Cardiac septum (tissue), 1 donor: Measurements from ENCODE around the gene ABCD3. TPM values are rescaled to one million over a fixed set of nuclear protein-coding genes. Genes with fewer than 3 reads are reported as not detected.

Experiments
- DNase-seq: peaks from one replicate; pipeline ENCODE4 v3.0.0-alpha.2; 2020; ENCODE audit warnings: low spot score
- intact Hi-C: fragments of 100-400 bp; cut with DNase I; formaldehyde crosslinking; loops from one replicate; pipeline ENCODE4 v1.14.0; 2022
- total RNA-seq: library from RNA; stranded (reverse); fragmentation: NEBNext Ultra II Directional; extraction: Animal tissue kit (Norgen Biotek cat#: 25700); gene quantifications from one replicate; pipeline ENCODE4 v1.2.1, GENCODE V29; 2021
- donor health status: DM: no; HTN: no; CAD: no.

Gene ABCD3
- total RNA-seq, 1 donor from 2014 or later = 49.4 TPM

GRCh38 chr1:94512816-94513215, 94.6 kb downstream of the ABCD3 start:
- intact Hi-C loops = no loop called here

GRCh38 chr1:94514095-94514727, 96.0 kb downstream of the ABCD3 start:
- intact Hi-C loops = no loop called here
- DNase-seq = no peak

More at GRCh38 chr1:94512816-94513215, 94.6 kb downstream of the ABCD3 start:
- no peak for DNase-seq

GRCh38 chr1:94515296-94515947, 97.2 kb downstream of the ABCD3 start:
- DNase-seq = no peak
- intact Hi-C loops = no loop called here

- DNase-seq = no peak
- intact Hi-C loops = no loop called here
These were observed 101.2 kb downstream of the ABCD3 start for GRCh38 chr1:94519351-94519750.

- intact Hi-C loops = loop anchor here (2.0 to 5.0 kb wide), 4 partner anchors 40 to 520 kb away; no protein-coding TSS in a partner anchor
- no peak for DNase-seq
These were observed 104.1 kb downstream of the ABCD3 start for GRCh38 chr1:94522304-94522703.

- intact Hi-C loops = loop anchor here (5.0 kb wide), 3 partner anchors 42 to 518 kb away; no protein-coding TSS in a partner anchor
- DNase-seq = no peak
These were observed 106.3 kb downstream of the ABCD3 start for GRCh38 chr1:94524531-94524930.

GRCh38 chr1:94526152-94526980, 108.2 kb downstream of the ABCD3 start:
- intact Hi-C loops = no loop called here
- DNase-seq = no peak

- intact Hi-C loops = no loop called here
These were observed 109.3 kb downstream of the ABCD3 start for GRCh38 chr1:94527447-94528031.

GRCh38 chr1:94528299-94528698, 110.1 kb downstream of the ABCD3 start:
- no peak for DNase-seq
- intact Hi-C loops = no loop called here

More at GRCh38 chr1:94527447-94528031, 109.3 kb downstream of the ABCD3 start:
- no peak for DNase-seq

- DNase-seq = no peak
- intact Hi-C loops = no loop called here
These were observed 110.6 kb downstream of the ABCD3 start for GRCh38 chr1:94528826-94529225.

GRCh38 chr1:94529416-94529815, 111.2 kb downstream of the ABCD3 start:
- intact Hi-C loops = no loop called here
- DNase-seq = no peak

GRCh38 chr1:94530373-94530878, 112.2 kb downstream of the ABCD3 start:
- no peak for DNase-seq
- intact Hi-C loops = no loop called here

- intact Hi-C loops = no loop called here
These were observed 113.5 kb downstream of the ABCD3 start for GRCh38 chr1:94531664-94532063.

GRCh38 chr1:94532077-94532476, 113.9 kb downstream of the ABCD3 start:
- DNase-seq = no peak
- intact Hi-C loops = no loop called here

More at GRCh38 chr1:94531664-94532063, 113.5 kb downstream of the ABCD3 start:
- no peak for DNase-seq

GRCh38 chr1:94535095-94535494, 116.9 kb downstream of the ABCD3 start:
- DNase-seq = no peak
- intact Hi-C loops = no loop called here

GRCh38 chr1:94535879-94536278, 117.7 kb downstream of the ABCD3 start:
- intact Hi-C loops = no loop called here
- no peak for DNase-seq

GRCh38 chr1:94537254-94537653, 119.1 kb downstream of the ABCD3 start:
- intact Hi-C loops = no loop called here

GRCh38 chr1:94538243-94538827, 120.1 kb downstream of the ABCD3 start:
- no peak for DNase-seq

More at GRCh38 chr1:94537254-94537653, 119.1 kb downstream of the ABCD3 start:
- no peak for DNase-seq

GRCh38 chr1:94539496-94539895, 121.3 kb downstream of the ABCD3 start:
- no peak for DNase-seq
- intact Hi-C loops = no loop called here

More at GRCh38 chr1:94538243-94538827, 120.1 kb downstream of the ABCD3 start:
- intact Hi-C loops = no loop called here
